ENCODE results near the gene GRB10.

- no peak for TF ChIP-seq CTCF (IDR thresholded peaks at IDR 0.05)
- TF ChIP-seq POLR2A (IDR thresholded peaks at IDR 0.05): no peak
Measured at GRCh38 chr7:50674299-50674698, 108.4 kb downstream of the GRB10 start.
